ENCODE results near the gene GTF2IRD1. TPM values are rescaled to one million over a fixed set of nuclear protein-coding genes. Genes with fewer than 3 reads are reported as not detected.

Gene GTF2IRD1
- total and polyA plus RNA-seq, 9 of the 15 experiments (the other 6 are each of a cell fraction or from before 2014, with no cell fraction given): 9.1 to 30.2 (median 14.0) TPM

- no peak for TF ChIP-seq HNRNPL (IDR thresholded peaks at IDR 0.05; ENCODE audit: low read depth, low read length)
- TF ChIP-seq TEAD4 (IDR thresholded peaks at IDR 0.05; ENCODE audit: low read length): no peak
- no peak for TF ChIP-seq TEAD4 (CRISPR knock-in tag; IDR thresholded peaks at IDR 0.05; ENCODE audit: borderline replicate concordance)
- TF ChIP-seq ZBTB12 (CRISPR knock-in tag; IDR thresholded peaks at IDR 0.05): no peak
- no peak for TF ChIP-seq POLR2H (tag; IDR thresholded peaks at IDR 0.05; ENCODE audit: low read depth)
- TF ChIP-seq ZBTB26 (CRISPR knock-in tag; IDR thresholded peaks at IDR 0.05): no peak
- TF ChIP-seq, protein P1, sequence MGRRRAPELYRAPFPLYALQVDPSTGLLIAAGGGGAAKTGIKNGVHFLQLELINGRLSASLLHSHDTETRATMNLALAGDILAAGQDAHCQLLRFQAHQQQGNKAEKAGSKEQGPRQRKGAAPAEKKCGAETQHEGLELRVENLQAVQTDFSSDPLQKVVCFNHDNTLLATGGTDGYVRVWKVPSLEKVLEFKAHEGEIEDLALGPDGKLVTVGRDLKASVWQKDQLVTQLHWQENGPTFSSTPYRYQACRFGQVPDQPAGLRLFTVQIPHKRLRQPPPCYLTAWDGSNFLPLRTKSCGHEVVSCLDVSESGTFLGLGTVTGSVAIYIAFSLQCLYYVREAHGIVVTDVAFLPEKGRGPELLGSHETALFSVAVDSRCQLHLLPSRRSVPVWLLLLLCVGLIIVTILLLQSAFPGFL (CRISPR knock-in tag; IDR thresholded peaks at IDR 0.05): no peak
- no peak for TF ChIP-seq SMARCE1 (IDR thresholded peaks at IDR 0.05)
- TF ChIP-seq HNRNPK (IDR thresholded peaks at IDR 0.05; ENCODE audit: low read depth, low read length, poor library complexity, severe bottlenecking): no peak
- no peak for TF ChIP-seq CBX3 (IDR thresholded peaks at IDR 0.05; ENCODE audit: borderline replicate concordance in 1 of 2, low read length in 2 of 2)
- POLR2A ChIA-PET: interaction anchor here (1.1 kb wide), 1 partner anchor 10 kb away, joined by 3 read pairs; no protein-coding TSS in a partner anchor
- CTCF ChIA-PET (ENCODE audit: low intra/inter-chr PET ratio): no interaction called here
- Histone ChIP-seq H3K9me1 (ENCODE audit: control insufficient read depth, insufficient read depth, low read length) (no peaks in the 10 kb centered on the region), H3K79me2 (ENCODE audit: control insufficient read depth, insufficient read depth, low read length) (no peaks in the 10 kb centered on the region), H3K4me1 (replicated peaks in 1 of 2; ENCODE audit: control insufficient read depth in 2 of 2, insufficient read depth in 2 of 2, low read length in 2 of 2) (peaks cover 6 to 23% of the 10 kb centered on the region in 2 experiments; a peak in 4 of 5 replicates), H3K4me3 (no peak overlapping the region), H3K27ac (ENCODE audit: extremely low read depth, low read depth, low read length) (no peak overlapping the region), H3K9ac (ENCODE audit: insufficient read depth in 1 of 2, low read depth in 2 of 2, low read length in 2 of 2) (no peak overlapping the region), H3K9me3 (replicated peaks; ENCODE audit: control insufficient read depth, insufficient read depth, low read depth, low read length) (no peaks in the 10 kb centered on the region), H3K4me2 (ENCODE audit: insufficient read depth, low read length) (no peak overlapping the region), H2AFZ (ENCODE audit: low read depth, low read length) (no peak overlapping the region), H3K36me3 (ENCODE audit: control insufficient read depth, insufficient read depth, low read length) (no peaks in the 10 kb centered on the region), H4K20me1 (replicated peaks; ENCODE audit: control insufficient read depth, insufficient read depth, low read length) (no peaks in the 10 kb centered on the region), H3K27me3 (ENCODE audit: control insufficient read depth in 2 of 2, insufficient read depth in 2 of 2, low read length in 2 of 2) (no peaks in the 10 kb centered on the region)
- peak; percentile 15 for FAIRE-seq
- intact Hi-C loops (cut with micrococcal nuclease) (no loop called here), in situ Hi-C loops (cut with MboI) (no loop called here)
- no peak for ATAC-seq
- no TSS peak for BruUV-seq (replicated peaks)
- WGBS (ENCODE audit: insufficient coverage, low coverage, missing lambda C conversion rate): 56% methylated on average over 8 of the region's 8 CpGs
- DNase-seq (ENCODE audit: extremely low read depth in 1 of 4, low spot score in 3 of 4): no peak
These were observed 178.8 kb downstream of the GTF2IRD1 start for GRCh38 chr7:74632505-74632904.
